Stimulated activated CD8-positive, alpha-beta memory T cell treated with anti-CD3 and anti-CD28 coated beads, Interleukin-4, amount 100 ng/mL, for 48 hours (primary cell): ENCODE measurements around the gene APEX1.
"Not testable (repeated sequence)": the region's sequence is repeated elsewhere in the genome, so short reads cannot be mapped to it uniquely, and the experiment has no call there.

ENCODE experiments used
- DNase-seq: peaks from one replicate; pipeline ENCODE4 v3.0.0-alpha.2; 2020

APEX1 gene

DNA sequence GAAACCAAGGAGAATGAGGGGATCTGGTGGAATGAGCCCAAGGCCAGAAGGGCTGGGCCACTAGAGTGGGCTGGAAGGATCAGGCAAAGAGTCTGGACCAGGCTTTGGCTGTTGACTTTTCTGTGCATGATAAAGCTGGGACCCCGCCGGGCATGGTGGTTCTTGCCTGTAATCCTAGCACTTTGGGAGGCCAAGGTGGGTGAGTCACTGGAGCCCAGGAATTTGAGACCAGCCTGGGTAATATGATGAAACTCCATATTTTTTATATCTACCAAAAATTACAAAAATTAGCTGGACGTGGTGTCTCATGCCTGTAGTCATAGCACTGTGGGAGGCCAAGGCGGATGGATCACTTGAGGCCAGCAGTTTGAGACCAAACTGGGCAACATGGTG, 18.7 kb upstream of the APEX1 start:
- DNase-seq, result no peak

DNA sequence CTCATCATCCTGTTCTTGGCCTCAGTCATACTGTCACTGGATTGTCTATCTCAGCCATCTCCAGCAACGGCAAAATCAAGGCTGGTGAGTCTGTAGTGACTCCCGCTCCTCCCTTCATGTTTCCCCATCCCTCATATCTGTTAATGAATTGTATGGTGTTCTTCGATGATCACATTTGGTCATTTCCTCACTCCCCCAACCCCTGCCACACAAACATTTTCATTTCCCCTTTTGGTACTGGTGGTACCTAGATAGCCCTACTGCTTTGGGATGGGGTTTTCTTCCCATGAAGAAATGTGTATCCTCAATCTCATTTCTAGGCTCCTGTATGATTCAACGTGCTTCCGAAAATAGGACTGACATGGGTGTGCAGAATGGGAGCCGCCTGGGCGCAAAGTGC, 16.4 kb upstream of the APEX1 start:
- no peak for DNase-seq

DNA sequence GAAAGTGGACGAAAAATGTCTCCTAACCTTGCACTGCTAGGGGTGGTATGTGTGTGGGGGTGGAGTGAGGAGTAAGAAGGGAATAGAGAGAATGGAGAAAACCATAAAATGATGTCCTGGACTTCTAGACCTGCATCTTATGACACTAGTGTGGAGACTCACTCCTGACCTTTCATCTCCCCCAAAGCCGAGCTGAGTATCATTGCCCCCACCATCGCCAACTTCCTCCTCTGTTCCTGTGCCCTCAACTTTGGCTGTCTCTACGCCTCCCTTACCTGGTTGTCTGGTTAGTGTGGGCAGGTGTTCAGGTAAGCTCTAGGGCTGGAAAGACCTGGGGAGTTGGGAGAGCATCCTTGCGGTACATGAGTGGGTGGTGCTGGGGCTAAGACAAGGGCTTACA, 14.6 kb upstream of the APEX1 start:
- no peak for DNase-seq

DNA sequence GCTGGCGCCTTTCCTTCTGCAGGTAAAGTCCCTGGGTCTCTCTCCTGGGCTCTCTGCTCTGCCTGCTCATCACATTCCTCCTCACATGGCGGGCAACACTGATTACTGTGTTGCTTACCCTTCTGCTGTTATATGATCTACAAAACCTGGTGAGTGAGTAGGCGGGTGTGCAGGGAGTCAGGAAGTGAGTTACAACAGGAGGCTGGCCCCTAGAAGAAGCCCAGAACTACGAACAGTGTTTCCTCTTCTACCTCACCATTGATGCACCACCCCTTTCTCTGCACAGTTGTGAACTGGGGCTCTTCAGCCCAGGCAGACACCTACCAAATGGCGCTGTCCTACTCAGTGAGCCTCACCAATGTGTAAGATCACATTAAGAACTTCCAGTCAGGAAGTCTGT, 14.1 kb upstream of the APEX1 start:
- no peak for DNase-seq

DNA sequence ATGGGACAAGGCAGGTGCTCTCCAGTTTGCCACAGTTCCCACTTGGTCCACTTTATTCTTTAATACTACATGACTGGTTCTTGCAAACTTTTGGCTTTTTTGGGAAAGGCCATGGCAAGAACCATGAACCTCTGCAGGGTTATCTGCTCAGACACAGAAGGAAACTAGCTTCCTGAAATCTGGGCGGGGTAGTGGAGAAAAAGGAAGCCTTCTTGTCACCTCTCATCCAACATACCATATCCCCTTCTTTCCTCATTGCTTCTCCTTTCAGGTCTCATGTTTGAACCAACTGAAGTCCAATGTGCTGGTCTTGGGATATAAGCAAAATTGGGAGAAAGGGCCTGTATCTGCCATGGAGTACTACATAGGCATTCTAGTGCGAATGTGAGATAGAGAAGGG, 13.6 kb upstream of the APEX1 start:
- no peak for DNase-seq

DNA sequence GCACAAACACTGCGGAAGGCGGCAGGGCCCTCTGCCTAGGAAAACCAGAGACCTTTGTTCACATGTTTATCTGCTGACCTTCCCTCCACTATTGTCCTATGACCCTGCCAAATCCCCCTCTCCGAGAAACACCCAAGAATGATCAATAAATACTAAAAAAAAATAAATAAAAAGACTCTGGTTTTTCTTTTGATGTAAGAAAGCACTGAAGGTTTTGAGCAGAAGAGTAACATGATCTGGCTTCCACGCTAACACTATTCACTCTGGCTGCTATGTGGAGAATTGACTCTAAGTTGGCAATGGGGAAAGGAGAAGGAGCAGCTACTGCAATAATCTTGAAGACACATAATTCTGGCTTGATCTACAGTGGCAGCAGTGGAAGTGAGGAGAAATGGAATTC, 11.4 kb upstream of the APEX1 start:
- not testable (repeated sequence) for DNase-seq

DNA sequence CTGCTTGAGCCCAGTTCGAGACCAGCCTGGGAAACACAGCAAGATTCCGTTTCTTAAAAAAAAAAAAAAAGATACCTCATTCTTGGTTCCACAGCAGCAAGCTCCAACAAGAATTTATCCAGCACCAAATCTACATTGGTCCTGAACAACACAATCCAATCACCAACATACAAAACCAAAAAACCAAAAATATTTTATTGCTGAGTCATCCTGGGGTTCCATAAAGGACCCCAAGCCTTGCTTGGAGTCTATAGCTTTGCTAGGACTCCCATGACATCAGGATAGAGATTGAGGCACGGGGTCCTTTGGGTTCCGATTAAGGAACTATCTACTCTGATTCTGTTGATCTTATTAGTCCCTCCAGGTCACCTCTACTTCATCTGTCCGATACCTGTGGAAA, 8.1 kb upstream of the APEX1 start:
- DNase-seq, result no peak

DNA sequence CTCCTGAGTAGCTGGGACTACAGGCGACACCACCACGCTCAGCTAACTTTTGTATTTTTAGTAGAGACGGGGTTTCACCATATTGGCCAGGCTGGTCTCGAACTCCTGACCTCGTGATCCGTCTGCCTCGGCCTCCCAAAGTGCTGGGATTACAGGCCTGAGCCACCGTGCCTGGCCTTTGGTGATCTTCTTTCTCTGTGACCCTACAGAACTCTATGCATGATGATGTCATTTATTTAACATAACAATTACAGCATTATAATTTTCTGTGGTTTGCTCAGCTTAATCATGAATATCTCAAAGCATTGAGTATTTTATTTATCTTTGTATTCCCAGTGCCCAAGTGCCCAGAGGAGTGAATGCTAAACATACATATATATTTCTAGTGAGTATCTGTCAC, 2.2 kb upstream of the APEX1 start:
- DNase-seq, result not testable (repeated sequence)

DNA sequence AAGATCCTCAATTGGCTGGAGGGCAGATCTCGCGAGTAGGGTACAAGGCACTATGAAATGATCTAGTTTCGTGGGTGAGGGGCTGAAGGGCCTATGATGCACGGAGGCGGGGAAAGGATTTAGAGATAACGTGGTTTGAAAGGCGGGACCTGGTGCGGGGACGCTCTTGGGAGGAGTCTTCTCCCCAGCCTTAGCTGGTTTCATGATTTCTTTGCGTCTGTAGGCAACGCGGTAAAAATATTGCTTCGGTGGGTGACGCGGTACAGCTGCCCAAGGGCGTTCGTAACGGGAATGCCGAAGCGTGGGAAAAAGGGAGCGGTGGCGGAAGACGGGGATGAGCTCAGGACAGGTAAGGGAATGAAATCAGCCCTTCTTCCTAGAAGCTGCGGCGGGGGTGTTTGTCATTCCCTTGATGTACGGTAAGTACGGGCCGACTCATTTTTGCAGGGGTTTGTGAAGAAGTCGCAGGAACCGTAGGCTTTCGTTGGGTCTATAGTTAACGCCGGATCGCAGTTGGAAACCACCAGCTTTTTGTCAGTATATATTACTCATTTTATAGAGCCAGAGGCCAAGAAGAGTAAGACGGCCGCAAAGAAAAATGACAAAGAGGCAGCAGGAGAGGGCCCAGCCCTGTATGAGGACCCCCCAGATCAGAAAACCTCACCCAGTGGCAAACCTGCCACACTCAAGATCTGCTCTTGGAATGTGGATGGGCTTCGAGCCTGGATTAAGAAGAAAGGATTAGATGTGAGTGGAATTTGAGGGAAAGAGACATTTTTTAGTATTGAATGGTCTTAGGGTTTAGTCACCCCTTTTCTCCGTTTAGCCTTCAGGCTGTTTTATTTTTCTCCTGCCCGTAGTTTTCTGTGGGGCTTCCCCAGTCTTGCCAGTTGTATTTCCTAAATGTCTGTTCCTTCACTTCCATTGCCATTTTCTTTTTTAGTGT, 602 bp downstream of the APEX1 start:
- DNase-seq, result no peak

DNA sequence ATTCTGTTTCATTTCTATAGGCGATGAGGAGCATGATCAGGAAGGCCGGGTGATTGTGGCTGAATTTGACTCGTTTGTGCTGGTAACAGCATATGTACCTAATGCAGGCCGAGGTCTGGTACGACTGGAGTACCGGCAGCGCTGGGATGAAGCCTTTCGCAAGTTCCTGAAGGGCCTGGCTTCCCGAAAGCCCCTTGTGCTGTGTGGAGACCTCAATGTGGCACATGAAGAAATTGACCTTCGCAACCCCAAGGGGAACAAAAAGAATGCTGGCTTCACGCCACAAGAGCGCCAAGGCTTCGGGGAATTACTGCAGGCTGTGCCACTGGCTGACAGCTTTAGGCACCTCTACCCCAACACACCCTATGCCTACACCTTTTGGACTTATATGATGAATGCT, 1.9 kb downstream of the APEX1 start:
- DNase-seq, result no peak

DNA sequence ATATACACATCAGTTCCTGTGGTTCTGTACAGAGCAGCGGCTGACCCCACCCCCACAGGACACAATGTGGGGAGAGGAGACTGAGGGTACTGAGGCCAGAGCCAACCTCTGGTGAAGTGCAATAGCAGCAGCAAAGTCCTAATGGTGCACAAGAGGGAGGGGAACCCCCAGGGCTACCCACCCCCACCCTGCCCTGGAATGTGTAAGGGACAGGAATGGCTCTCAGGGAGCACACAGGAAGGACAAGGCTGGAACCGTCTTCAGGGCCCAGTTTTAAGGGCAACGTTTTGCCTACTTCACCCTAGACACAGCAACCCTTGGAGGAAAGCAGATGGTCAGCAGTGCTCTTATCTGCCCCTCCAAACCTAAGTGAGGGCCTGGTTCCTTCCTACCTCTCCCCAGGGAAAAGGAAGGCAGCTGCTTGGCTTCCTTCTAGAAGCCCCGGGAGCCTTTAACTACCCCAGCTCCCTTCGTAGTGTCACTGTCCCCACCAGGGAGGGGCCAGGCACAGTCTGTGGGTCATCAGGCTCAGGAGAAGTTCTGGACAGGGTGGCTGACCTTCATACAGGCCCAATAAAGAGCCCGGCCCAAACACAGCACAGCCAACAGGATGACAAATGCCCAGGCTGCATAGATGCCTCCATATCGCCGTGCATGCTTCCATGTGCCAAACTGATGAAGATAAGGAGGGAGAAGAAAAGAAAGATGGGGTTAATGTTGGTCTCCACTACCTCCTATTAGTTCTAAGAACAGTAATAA, 3.2 kb downstream of the APEX1 start:
- DNase-seq, result no peak

DNA sequence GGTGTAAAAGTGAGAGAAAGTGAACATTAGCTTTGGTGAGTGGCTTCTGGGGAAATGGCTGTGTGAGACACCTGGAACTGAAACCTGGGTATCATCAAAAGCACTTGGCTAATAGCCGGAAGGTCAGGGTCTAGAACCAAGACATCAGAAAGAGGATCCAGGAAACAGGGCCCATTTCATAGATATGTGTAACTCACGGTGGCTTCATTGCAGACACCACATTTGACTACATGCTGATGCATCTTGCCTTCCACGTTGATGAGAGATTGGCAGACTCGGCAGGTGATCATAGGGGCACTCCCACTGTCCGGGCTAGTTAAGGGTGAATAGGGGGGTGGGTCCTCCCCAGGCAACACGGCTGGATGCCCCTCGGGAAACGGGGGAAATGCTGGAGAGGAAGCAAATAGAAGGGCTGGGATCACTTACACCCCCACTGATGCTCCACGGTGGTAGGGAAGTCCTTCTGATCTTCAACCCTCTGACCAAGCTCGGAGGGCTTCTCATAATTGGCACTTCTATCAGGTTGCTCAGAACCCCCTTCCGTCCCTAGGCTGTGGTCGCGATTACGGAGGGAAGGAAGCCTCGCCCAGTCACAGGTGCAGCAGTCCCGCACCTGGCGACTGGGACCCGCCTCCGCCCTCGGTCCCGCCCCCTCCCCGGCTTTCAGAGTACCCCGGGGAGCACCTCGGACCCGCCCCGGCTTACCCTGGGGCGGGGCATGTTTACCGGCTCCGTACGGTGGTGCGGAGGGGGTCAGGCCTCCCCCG, 5.6 kb downstream of the APEX1 start:
- DNase-seq, result peak; percentile 59

DNA sequence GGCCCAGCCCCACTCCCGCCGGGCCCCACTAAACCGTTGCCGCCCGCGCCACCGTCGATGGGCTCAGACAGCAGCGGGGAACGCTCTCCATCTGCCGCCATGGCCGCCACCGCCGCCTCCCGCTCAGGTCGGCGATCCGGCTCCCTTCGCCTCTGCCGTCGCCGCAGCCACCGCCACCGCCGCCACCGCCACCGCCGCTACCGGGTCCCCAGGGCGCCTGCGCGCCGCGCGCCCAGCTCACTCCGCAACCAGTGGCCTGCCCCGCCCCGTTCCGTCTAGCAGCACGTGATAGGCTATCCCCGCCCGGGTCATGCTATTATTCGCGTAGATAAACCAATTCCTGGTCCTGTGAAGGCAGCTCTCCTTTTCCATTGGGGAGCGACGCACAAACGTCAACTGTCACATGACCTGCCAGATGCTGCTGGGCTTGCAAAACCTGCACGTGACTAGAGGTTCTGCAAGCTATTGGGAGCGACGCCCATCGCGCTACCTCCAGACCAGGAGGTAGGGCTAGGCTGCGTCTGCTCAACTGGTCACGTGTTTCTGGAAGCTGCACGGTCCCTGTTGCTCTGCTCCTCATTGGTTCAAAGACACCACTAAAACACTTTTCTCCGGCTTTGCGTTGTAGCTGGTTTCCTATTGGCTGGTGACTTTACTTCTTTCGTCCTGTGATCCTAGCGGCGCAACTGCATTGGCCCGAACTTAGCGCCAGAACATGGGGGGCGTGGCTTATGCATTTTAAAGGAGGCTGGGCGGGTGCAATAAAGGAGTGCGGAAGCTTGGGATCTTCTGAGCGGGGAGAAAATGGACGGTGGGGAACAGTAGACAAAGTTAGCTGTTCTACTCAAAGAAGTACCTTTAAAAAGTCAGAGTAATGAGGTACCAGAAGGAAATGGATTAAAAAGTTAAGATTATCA, 6.5 kb downstream of the APEX1 start, which contains the start of gene PIP4P1:
PIP4P1 (minus strand) TSS at position 210 of the 917 bp plus-strand sequence; CDS start at position 101, 109 bp downstream.
- peak; percentile 98 for DNase-seq

DNA sequence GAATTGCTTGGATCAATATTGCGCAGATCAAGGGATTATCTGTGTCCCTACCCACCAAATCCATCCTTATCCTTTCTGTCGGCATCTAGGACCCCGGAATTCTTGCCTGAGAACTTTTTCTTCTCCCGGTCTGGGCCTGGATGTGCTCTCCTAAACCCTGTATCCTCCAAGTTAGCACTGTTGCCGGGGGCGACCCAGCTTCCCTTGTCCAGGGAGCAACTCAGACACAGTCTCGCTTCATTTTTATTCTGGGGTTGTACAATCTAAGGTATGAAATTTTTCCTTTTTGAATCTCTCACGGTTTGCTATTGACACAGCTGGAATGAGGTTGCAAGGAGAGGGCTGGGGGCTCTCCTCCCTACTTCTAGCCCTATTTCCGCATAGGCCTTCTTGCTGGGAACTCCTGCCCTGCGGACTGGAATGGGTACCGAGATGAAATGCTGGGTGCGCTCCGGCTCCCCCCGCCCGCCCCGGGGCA, 13.8 kb downstream of the APEX1 start:
- DNase-seq, result no peak

DNA sequence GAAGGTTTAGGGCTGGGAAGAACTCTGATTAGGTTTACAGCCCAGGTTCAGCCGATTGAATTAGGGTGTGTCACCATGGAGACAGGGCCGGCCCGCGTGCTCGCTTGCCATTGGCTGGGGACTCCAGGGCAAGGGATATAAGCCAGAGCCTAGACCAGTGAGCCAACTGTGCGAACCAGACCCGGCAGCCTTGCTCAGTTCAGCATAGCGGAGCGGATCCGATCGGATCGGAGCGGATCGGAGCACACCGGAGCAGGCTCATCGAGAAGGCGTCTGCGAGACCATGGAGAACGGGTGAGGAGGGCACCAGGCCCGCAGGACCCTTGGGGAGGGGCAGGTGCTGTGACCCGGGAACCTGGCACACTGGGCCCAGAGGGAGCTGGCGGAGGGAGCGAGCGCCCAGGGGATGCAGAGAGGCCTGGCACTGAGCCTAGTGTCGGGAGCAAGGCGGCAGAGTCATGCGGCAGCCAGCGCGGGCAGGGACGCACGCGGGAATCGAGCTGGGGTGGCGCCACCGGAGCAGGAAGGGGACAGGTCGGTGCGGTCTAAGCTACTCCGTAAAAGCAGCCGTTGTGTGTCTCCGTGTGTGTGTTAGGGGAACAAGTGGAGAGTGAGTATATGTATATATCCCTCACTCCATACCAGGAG, 14.3 kb downstream of the APEX1 start, which contains the start of gene PNP:
PNP (plus strand) TSS at position 165 of the 648 bp plus-strand sequence; CDS start at position 284, 119 bp downstream.
- peak; percentile 91 for DNase-seq

DNA sequence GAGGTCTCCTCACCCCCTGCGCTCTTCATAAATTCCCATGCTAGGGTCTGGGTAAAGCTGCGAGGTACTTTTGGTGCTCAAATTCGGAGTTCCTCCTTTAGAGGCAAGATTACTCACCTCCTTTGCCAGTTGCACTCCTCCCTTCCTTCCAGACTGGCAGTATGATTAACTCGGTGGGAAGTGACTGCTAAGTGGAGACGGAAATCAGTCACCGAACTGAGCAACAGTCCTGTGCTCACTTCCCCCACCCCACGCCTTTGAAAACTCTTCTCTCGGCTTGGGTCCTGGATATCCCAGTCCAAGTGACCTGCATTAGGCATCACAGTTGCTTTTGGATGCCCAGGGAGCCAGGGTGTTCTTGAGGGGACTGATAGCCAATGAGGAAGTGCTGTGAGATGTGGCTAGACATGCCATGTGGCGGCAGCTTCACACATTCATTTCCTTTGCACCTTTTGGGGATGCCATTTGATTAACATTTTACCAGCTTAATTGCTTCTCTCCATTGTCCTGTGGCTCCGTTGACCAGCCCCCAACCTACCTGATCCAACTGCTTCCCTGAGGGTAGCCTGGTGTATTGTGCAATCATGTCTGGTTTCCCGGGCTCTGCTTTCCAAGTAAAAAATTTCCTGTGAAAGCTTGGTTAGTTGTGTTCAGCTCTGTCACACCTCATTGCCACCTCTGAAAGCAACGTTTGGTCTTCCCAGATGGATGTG, 15.0 kb downstream of the APEX1 start:
- peak; percentile 70 for DNase-seq

DNA sequence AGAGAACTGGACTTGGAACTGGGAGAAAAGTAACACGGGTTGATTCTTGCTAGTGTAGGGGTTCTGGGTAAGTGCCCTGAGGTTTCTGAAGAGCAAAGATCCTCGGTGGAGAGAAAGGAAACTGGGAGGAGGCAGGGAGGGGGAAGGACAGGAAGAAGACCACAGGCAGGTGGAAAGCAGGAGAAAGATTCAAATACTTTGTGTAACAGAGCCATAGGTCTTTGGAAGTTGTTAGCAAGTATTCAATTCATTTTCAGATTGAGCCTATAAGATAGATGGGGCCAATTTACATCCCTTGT, 15.5 kb downstream of the APEX1 start:
- DNase-seq, result no peak

DNA sequence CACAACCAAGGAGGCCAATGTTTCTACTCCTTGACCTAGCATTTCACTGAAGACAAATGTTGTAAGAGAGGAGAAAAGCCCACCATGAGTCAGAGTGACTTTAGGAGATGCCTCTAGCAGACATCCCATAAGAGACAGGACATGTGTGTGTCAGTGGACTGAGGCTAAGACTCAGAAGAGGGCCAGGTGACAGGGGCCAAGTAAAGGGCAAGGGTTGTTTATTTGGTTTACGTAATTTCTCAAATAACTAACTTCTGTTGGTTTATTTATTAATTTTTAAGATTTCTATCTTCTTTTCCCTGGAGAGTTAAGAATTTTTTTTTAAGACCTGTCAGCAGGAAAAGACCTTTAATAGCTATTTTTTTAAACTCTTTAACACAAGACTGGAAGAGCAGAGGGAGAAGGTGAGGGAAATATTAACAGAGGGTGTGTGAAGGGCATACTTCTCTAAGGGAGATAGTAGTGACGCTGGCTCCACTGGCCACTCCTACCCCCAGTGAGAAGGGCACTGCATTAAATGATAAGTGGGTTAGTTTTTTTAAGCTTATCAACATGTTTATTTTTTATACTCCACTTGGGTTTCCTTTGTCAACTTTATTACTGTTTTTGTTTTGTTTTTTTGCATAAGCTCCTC, 17.6 kb downstream of the APEX1 start:
- no peak for DNase-seq

DNA sequence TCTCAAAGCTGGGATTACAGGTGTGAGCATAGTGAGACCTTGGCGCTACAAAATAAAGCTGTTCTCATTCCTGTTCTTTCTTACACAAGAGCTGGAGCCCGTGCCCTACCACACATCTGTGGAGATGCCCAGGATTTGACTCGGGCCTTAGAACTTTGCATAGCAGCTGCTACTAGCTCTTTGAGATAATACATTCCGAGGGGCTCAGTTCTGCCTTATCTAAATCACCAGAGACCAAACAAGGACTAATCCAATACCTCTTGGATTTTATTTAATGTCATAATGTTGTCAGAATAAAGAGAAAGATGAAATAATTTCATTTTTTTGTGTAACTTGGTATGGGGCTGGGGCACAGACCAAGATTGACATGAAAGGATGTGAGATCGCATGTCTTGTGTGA, 21.8 kb downstream of the APEX1 start:
- no peak for DNase-seq

DNA sequence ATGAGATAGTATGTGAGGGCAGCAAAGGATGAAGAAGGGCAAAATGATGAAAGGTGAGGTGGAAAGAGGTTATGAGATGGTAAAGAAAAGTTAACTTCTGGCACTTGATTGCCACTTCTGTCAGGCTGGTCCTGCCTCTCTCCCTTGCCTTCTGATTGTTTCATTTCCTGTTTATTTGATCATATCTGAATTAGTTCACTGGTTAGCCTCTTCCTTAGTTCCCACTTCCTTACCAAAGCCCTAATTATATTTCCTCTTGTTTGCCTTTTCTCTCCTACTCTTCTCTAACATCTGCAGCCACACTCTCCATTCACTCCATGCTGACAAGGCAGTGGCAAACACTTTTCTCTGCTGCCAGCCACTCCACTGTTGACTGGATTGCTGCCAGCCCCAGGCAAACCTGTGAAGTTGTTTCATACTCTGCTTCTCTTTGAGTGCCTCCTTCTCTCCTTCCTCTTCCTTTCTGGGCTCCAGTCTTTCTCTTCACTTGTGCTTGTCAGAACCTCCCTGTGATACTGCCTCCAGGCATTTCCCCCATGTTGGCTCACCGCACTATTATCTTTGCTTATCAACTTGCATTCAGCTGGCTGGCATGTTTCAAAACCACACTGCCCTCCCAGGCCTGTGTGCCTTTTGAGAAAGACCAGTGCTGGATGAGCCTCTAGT, 22.3 kb downstream of the APEX1 start:
- DNase-seq, result no peak
